Fibroblast of lung (primary cell): ENCODE data around the gene FGF14.

ENCODE experiments used
- EZH2 ChIP-seq: IDR thresholded peaks from 2 replicates; pipeline ENCODE4 v1.5.1; 2012; ENCODE audit warnings: low read length, control low read depth, mild to moderate bottlenecking; ENCODE audit errors: missing control alignments
- TF ChIP-seq, protein P1 (sequence below), 2 donors: IDR thresholded peaks in 1 of 2; conservative IDR thresholded peaks in 1 of 2; 1 replicate in 1 of 2; 2 replicates in 1 of 2; pipeline ENCODE4 v1.5.1; 2011 to 2012; ENCODE audit warnings: low read length in 2 of 2, control low read depth in 1 of 2, inconsistent platforms in 1 of 2, low read depth in 1 of 2, mild to moderate bottlenecking in 1 of 2

- TF ChIP-seq, protein P1, sequence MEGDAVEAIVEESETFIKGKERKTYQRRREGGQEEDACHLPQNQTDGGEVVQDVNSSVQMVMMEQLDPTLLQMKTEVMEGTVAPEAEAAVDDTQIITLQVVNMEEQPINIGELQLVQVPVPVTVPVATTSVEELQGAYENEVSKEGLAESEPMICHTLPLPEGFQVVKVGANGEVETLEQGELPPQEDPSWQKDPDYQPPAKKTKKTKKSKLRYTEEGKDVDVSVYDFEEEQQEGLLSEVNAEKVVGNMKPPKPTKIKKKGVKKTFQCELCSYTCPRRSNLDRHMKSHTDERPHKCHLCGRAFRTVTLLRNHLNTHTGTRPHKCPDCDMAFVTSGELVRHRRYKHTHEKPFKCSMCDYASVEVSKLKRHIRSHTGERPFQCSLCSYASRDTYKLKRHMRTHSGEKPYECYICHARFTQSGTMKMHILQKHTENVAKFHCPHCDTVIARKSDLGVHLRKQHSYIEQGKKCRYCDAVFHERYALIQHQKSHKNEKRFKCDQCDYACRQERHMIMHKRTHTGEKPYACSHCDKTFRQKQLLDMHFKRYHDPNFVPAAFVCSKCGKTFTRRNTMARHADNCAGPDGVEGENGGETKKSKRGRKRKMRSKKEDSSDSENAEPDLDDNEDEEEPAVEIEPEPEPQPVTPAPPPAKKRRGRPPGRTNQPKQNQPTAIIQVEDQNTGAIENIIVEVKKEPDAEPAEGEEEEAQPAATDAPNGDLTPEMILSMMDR (conservative IDR thresholded peaks at IDR 0.05 in 1 of 2, IDR thresholded peaks at IDR 0.05 in 1 of 2; ENCODE audit: low read depth in 1 of 2, low read length in 2 of 2), result no peak
- TF ChIP-seq EZH2, result no peak
These were observed 663.5 kb downstream of the FGF14 start for GRCh38 chr13:101738336-101738735.
